Measurements from ENCODE around the gene PEX3. TPM values are rescaled to one million over a fixed set of nuclear protein-coding genes. Genes with fewer than 3 reads are reported as not detected.

The PEX3 gene
- total RNA-seq, 5 donors from 2014 or later (not counting 1 experiment from before 2014, with no cell fraction given), result 12.2 to 19.9 (median 16.9) TPM

DNA sequence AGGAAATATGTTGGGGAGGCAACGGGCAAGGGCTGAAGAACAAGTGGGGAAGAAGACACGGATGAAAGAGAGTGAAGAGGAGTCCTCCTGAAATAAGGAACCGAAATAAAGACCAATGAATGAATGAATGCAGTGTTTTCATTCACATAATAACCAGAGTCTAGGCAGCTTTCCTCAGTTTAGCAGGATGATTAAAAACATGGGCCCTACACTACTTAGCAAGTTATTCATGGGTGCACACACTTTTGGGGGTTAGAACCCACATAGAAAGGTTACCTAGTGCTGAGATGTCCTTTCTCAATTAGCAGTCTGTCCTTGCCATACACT lies 66.8 kb downstream of the PEX3 start:
- DNase-seq (no peak), ATAC-seq (replicated peaks in 1 of 4) (no peak)
- no peaks in the 10 kb centered on the region for H3K27me3 ChIP-seq (replicated peaks in 1 of 2; ENCODE audit: control insufficient read depth in 2 of 2, extremely low read depth in 1 of 2, insufficient read depth in 2 of 2, low read length in 1 of 2)
- no peaks in the 10 kb centered on the region for H3K9me3 Mint-ChIP-seq
- H3K4me3 ChIP-seq (ENCODE audit: control insufficient read depth in 1 of 2, extremely low read depth in 1 of 2, low read length in 1 of 2), result no peak overlapping the region
- H3K36me3 ChIP-seq (ENCODE audit: control insufficient read depth in 2 of 2, extremely low read depth in 1 of 2, insufficient read depth in 1 of 2, low read length in 1 of 2), result no peaks in the 10 kb centered on the region
- H3K4me1 ChIP-seq (ENCODE audit: control insufficient read depth in 1 of 2, extremely low read depth in 1 of 2, insufficient read depth in 2 of 2, low read length in 2 of 2), result peaks cover 0 to 4% of the 10 kb centered on the region in 2 experiments
- WGBS (ENCODE audit: insufficient coverage), result 70% methylated on average over 2 of the region's 3 CpGs
- ChIA-PET CTCF (no interaction called here), POLR2A (interaction anchor here in 1 of 2 donors (0.6 kb wide), 1 partner anchor 70 kb away, joined by 3 read pairs; no protein-coding TSS in a partner anchor)
- no peak overlapping the region for H3K4me3 Mint-ChIP-seq
- no peaks in the 10 kb centered on the region for H3K9me3 ChIP-seq
- no peaks in the 10 kb centered on the region for H3K27me3 Mint-ChIP-seq
- no peak overlapping the region for H3K27ac ChIP-seq (ENCODE audit: low read length)
- H3K27ac Mint-ChIP-seq, result no peak overlapping the region
- H3K4me1 Mint-ChIP-seq, result peaks cover 5 to 22% (median 21%) of the 10 kb centered on the region in 3 donors
- peaks cover 4% of the 10 kb centered on the region for H3K36me3 Mint-ChIP-seq

- no peak for ATAC-seq (replicated peaks in 1 of 4)
- Histone ChIP-seq H3K4me3 (ENCODE audit: control insufficient read depth in 1 of 2, extremely low read depth in 1 of 2, low read length in 1 of 2) (no peak overlapping the region), H3K36me3 (ENCODE audit: control insufficient read depth in 2 of 2, extremely low read depth in 1 of 2, insufficient read depth in 1 of 2, low read length in 1 of 2) (no peaks in the 10 kb centered on the region), H3K4me1 (ENCODE audit: control insufficient read depth in 1 of 2, extremely low read depth in 1 of 2, insufficient read depth in 2 of 2, low read length in 2 of 2) (no peaks in the 10 kb centered on the region), H3K27ac (ENCODE audit: low read length) (no peak overlapping the region), H3K9me3 (no peaks in the 10 kb centered on the region), H3K27me3 (replicated peaks in 1 of 2; ENCODE audit: control insufficient read depth in 2 of 2, extremely low read depth in 1 of 2, insufficient read depth in 2 of 2, low read length in 1 of 2) (no peaks in the 10 kb centered on the region)
- H3K9me3 Mint-ChIP-seq, result peaks cover 0 to 4% (median 0%) of the 10 kb centered on the region in 3 donors
- peaks cover 0 to 8% (median 7%) of the 10 kb centered on the region in 3 donors for H3K4me1 Mint-ChIP-seq
- H3K27me3 Mint-ChIP-seq, result no peaks in the 10 kb centered on the region
- no peak overlapping the region for H3K27ac Mint-ChIP-seq
- ChIA-PET POLR2A (no interaction called here), CTCF (interaction anchor here (0.6 to 0.9 kb wide), 2 partner anchors 13 to 314 kb away, joined by 3 to 6 read pairs; no protein-coding TSS in a partner anchor)
- 93% methylated on average over 5 of the region's 8 CpGs for WGBS (ENCODE audit: insufficient coverage)
- H3K4me3 Mint-ChIP-seq, result no peak overlapping the region
- no peak for DNase-seq
- H3K36me3 Mint-ChIP-seq, result peaks cover 11% of the 10 kb centered on the region
Measured at GRCh38 chr6:143522039-143522600, 71.5 kb downstream of the PEX3 start.

DNA sequence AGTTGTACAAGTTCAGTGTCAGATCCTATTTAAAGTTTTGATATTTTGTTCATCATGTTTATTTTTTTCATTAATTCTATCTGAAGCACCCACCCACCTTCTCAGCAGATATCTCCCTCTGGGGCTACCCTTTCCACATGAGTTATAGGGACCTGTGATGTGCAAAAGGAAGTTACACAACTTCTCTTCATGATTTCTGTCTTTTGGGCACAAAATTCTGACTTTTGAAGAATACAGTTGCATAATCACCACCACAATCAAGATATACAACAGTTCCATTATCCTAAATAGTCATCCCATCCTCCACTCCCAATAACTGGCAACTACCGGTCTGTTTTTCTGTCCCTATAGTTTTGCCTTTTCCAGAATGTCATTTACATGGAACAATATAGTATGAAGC lies 74.8 kb downstream of the PEX3 start:
- no peaks in the 10 kb centered on the region for H3K9me3 ChIP-seq
- no peaks in the 10 kb centered on the region for H3K36me3 ChIP-seq (ENCODE audit: control insufficient read depth in 2 of 2, extremely low read depth in 1 of 2, insufficient read depth in 1 of 2, low read length in 1 of 2)
- Mint-ChIP-seq H3K27ac (no peak overlapping the region), H3K27me3 (no peaks in the 10 kb centered on the region), H3K4me1 (peaks cover 14 to 22% (median 22%) of the 10 kb centered on the region in 3 donors), H3K9me3 (peaks cover 0 to 4% (median 0%) of the 10 kb centered on the region in 3 donors), H3K36me3 (peaks cover 7% of the 10 kb centered on the region), H3K4me3 (no peak overlapping the region)
- ChIA-PET POLR2A (no interaction called here), CTCF (no interaction called here)
- peaks cover 6 to 11% of the 10 kb centered on the region in 2 experiments for H3K4me1 ChIP-seq (ENCODE audit: control insufficient read depth in 1 of 2, extremely low read depth in 1 of 2, insufficient read depth in 2 of 2, low read length in 2 of 2)
- no CpG with 5 or more reads among the region's 1 CpG for WGBS (ENCODE audit: insufficient coverage)
- no peak for ATAC-seq (replicated peaks in 1 of 4)
- H3K27me3 ChIP-seq (replicated peaks in 1 of 2; ENCODE audit: control insufficient read depth in 2 of 2, extremely low read depth in 1 of 2, insufficient read depth in 2 of 2, low read length in 1 of 2), result no peaks in the 10 kb centered on the region
- no peak for DNase-seq
- no peak overlapping the region for H3K4me3 ChIP-seq (ENCODE audit: control insufficient read depth in 1 of 2, extremely low read depth in 1 of 2, low read length in 1 of 2)
- no peak overlapping the region for H3K27ac ChIP-seq (ENCODE audit: low read length)

GRCh38 chr6:143527677-143528076 lies 77.1 kb downstream of the PEX3 start:
- no peak for DNase-seq
- Histone ChIP-seq H3K4me3 (ENCODE audit: control insufficient read depth in 1 of 2, extremely low read depth in 1 of 2, low read length in 1 of 2) (no peak overlapping the region), H3K36me3 (ENCODE audit: control insufficient read depth in 2 of 2, extremely low read depth in 1 of 2, insufficient read depth in 1 of 2, low read length in 1 of 2) (no peaks in the 10 kb centered on the region), H3K4me1 (ENCODE audit: control insufficient read depth in 1 of 2, extremely low read depth in 1 of 2, insufficient read depth in 2 of 2, low read length in 2 of 2) (peaks cover 10 to 11% of the 10 kb centered on the region in 2 experiments), H3K27me3 (replicated peaks in 1 of 2; ENCODE audit: control insufficient read depth in 2 of 2, extremely low read depth in 1 of 2, insufficient read depth in 2 of 2, low read length in 1 of 2) (no peaks in the 10 kb centered on the region), H3K27ac (ENCODE audit: low read length) (peak overlapping the region; percentile 74), H3K9me3 (no peaks in the 10 kb centered on the region)
- no peak overlapping the region for H3K4me3 Mint-ChIP-seq
- H3K27me3 Mint-ChIP-seq, result no peaks in the 10 kb centered on the region
- peaks cover 7% of the 10 kb centered on the region for H3K36me3 Mint-ChIP-seq
- peaks cover 14 to 17% (median 15%) of the 10 kb centered on the region in 3 donors for H3K4me1 Mint-ChIP-seq
- WGBS (ENCODE audit: insufficient coverage), result no CpG with 5 or more reads among the region's 1 CpG
- ChIA-PET CTCF (no interaction called here), POLR2A (interaction anchor here in 1 of 2 donors (0.6 kb wide), 1 partner anchor 89 kb away, joined by 3 read pairs; no protein-coding TSS in a partner anchor)
- peaks cover 0 to 4% (median 0%) of the 10 kb centered on the region in 3 donors for H3K9me3 Mint-ChIP-seq
- ATAC-seq (replicated peaks in 1 of 4), result no peak
- peak overlapping the region; percentile 97 to 99 for H3K27ac Mint-ChIP-seq

- H3K4me3 ChIP-seq (ENCODE audit: control insufficient read depth in 1 of 2, extremely low read depth in 1 of 2, low read length in 1 of 2), result no peak overlapping the region
- POLR2A ChIA-PET, result interaction anchor here in 1 of 2 donors (0.6 kb wide), 1 partner anchor 89 kb away, joined by 3 read pairs; no protein-coding TSS in a partner anchor
- peak; percentile 63 to 73 (median 66) for ATAC-seq (replicated peaks in 1 of 4)
- peak overlapping the region; percentile 74 for H3K27ac ChIP-seq (ENCODE audit: low read length)
- H3K9me3 ChIP-seq, result no peaks in the 10 kb centered on the region
- Mint-ChIP-seq H3K4me1 (peaks cover 14 to 17% (median 15%) of the 10 kb centered on the region in 3 donors), H3K36me3 (peaks cover 7% of the 10 kb centered on the region), H3K4me3 (peak overlapping the region; percentile 17 to 47 (median 28)), H3K27ac (peak overlapping the region; percentile 97 to 99), H3K9me3 (peaks cover 0 to 4% (median 0%) of the 10 kb centered on the region in 3 donors), H3K27me3 (no peaks in the 10 kb centered on the region)
- H3K27me3 ChIP-seq (replicated peaks in 1 of 2; ENCODE audit: control insufficient read depth in 2 of 2, extremely low read depth in 1 of 2, insufficient read depth in 2 of 2, low read length in 1 of 2), result no peaks in the 10 kb centered on the region
- CTCF ChIA-PET, result interaction anchor here in 1 of 2 donors (1.4 to 1.5 kb wide), 2 partner anchors 10 to 47 kb away, joined by 7 to 10 read pairs; no protein-coding TSS in a partner anchor
- H3K36me3 ChIP-seq (ENCODE audit: control insufficient read depth in 2 of 2, extremely low read depth in 1 of 2, insufficient read depth in 1 of 2, low read length in 1 of 2), result no peaks in the 10 kb centered on the region
- H3K4me1 ChIP-seq (ENCODE audit: control insufficient read depth in 1 of 2, extremely low read depth in 1 of 2, insufficient read depth in 2 of 2, low read length in 2 of 2), result peaks cover 10 to 11% of the 10 kb centered on the region in 2 experiments
- DNase-seq, result peak in 1 of 35 experiments; percentile 35
- no CpG with 5 or more reads among the region's 7 CpGs for WGBS (ENCODE audit: insufficient coverage)
Measured at GRCh38 chr6:143528164-143528811, 77.7 kb downstream of the PEX3 start.

DNA sequence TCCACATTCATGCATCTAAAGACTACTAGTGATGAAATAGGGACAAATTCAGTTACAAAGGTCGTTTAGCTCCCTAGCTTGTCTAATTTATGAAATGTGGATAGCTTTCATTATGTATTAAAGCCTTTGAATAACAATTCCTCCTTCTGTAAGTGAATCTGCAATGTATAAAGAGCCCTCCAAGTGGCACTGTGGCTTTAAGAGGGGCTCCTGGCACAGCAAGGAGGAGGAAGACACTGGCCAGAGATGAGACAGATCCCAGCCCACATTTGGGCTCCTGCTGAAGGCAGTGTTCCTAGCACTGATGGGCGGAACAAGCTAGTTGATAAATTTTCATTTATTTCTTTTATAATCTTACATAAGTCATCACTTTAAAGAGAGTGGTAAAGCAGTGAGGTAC lies 78.5 kb downstream of the PEX3 start:
- H3K9me3 ChIP-seq, result no peaks in the 10 kb centered on the region
- no peak overlapping the region for H3K4me3 ChIP-seq (ENCODE audit: control insufficient read depth in 1 of 2, extremely low read depth in 1 of 2, low read length in 1 of 2)
- H3K27ac ChIP-seq (ENCODE audit: low read length), result peak overlapping the region; percentile 74
- DNase-seq (peak in 1 of 35 experiments; percentile 32), ATAC-seq (replicated peaks in 1 of 4) (peak; percentile 36 to 62 (median 54))
- WGBS (ENCODE audit: insufficient coverage), result no CpG with 5 or more reads among the region's 2 CpGs
- H3K4me1 ChIP-seq (ENCODE audit: control insufficient read depth in 1 of 2, extremely low read depth in 1 of 2, insufficient read depth in 2 of 2, low read length in 2 of 2), result peaks cover 10 to 11% of the 10 kb centered on the region in 2 experiments
- Mint-ChIP-seq H3K4me1 (peaks cover 14 to 17% (median 15%) of the 10 kb centered on the region in 3 donors), H3K4me3 (peak overlapping the region in 1 of 3 donors; percentile 47), H3K27me3 (no peaks in the 10 kb centered on the region), H3K36me3 (no peaks in the 10 kb centered on the region), H3K27ac (peak overlapping the region; percentile 97 to 99), H3K9me3 (no peaks in the 10 kb centered on the region)
- H3K27me3 ChIP-seq (replicated peaks in 1 of 2; ENCODE audit: control insufficient read depth in 2 of 2, extremely low read depth in 1 of 2, insufficient read depth in 2 of 2, low read length in 1 of 2), result no peaks in the 10 kb centered on the region
- POLR2A ChIA-PET, result interaction anchor here (0.6 kb wide), 2 partner anchors 8 to 117 kb away, joined by 3 read pairs; no protein-coding TSS in a partner anchor
- CTCF ChIA-PET, result interaction anchor here (0.6 to 1.5 kb wide), 4 partner anchors 9 to 235 kb away, joined by 3 to 10 read pairs (median 5); no protein-coding TSS in a partner anchor
- H3K36me3 ChIP-seq (ENCODE audit: control insufficient read depth in 2 of 2, extremely low read depth in 1 of 2, insufficient read depth in 1 of 2, low read length in 1 of 2), result no peaks in the 10 kb centered on the region

Data from T-cell (primary cell).